Spleen (tissue), 11 donors: ENCODE measurements around the gene KLHDC8A. TPM values are rescaled to one million over a fixed set of nuclear protein-coding genes. Genes with fewer than 3 reads are reported as not detected.

Source experiments
- DNase-seq: peaks from one replicate; pipeline ENCODE4 v3.0.0-alpha.2; 2020
- H3K27ac ChIP-seq, 8 donors: fragments of 200-600 bp; sonication (generic) in 7 of 8; 1 replicate in 4 of 8; 2 replicates in 4 of 8; pipeline versions ENCODE4 v1.5.0 to v1.8.0; 2016 to 2021; ENCODE audit warnings: inconsistent platforms in 4 of 8, mild to moderate bottlenecking in 4 of 8, moderate library complexity in 1 of 8
- H3K27me3 ChIP-seq, 7 donors: fragments of 200-600 bp; sonication (generic) in 6 of 7; replicated peaks in 1 of 7; 1 replicate in 4 of 7; 2 replicates in 3 of 7; pipeline versions ENCODE4 v1.5.0 to v1.8.0; 2016 to 2021; ENCODE audit warnings: inconsistent platforms in 3 of 7, mild to moderate bottlenecking in 1 of 7
- H3K36me3 ChIP-seq, 6 donors: fragments of 200-600 bp; sonication (generic) in 5 of 6; 1 replicate in 4 of 6; 2 replicates in 2 of 6; pipeline versions ENCODE4 v1.5.0 to v1.8.0; 2016 to 2021; ENCODE audit warnings: inconsistent platforms in 2 of 6
- H3K4me1 ChIP-seq, 6 donors: fragments of 200-600 bp; sonication (generic) in 5 of 6; 1 replicate in 3 of 6; 2 replicates in 3 of 6; pipeline versions ENCODE4 v1.5.0 to v1.8.0; 2016 to 2021; ENCODE audit warnings: inconsistent platforms in 3 of 6
- H3K4me3 ChIP-seq, 8 donors: fragments of 200-600 bp; sonication (generic) in 7 of 8; 1 replicate in 4 of 8; 2 replicates in 4 of 8; pipeline versions ENCODE4 v1.5.0 to v1.8.0; 2016 to 2021; ENCODE audit warnings: inconsistent platforms in 4 of 8, mild to moderate bottlenecking in 4 of 8, moderate library complexity in 2 of 8
- H3K9me3 ChIP-seq, 8 donors: fragments of 200-600 bp; sonication (generic) in 7 of 8; 1 replicate in 4 of 8; 2 replicates in 4 of 8; pipeline versions ENCODE4 v1.5.0 to v1.8.0; 2016 to 2021; ENCODE audit warnings: inconsistent platforms in 4 of 8
- CTCF ChIP-seq, 11 experiments: fragments of 200-600 bp in 7 of 11; fragments of 450-650 bp in 4 of 11; sonication (generic) in 4 of 11; IDR thresholded peaks in 8 of 11; conservative IDR thresholded peaks in 3 of 11; 1 replicate in 7 of 11; 2 replicates in 4 of 11; pipeline versions ENCODE4 v1.4.0 to v1.8.0; 2016 to 2021; ENCODE audit warnings: antibody characterized with exemption in 11 of 11, inconsistent platforms in 4 of 11, mild to moderate bottlenecking in 1 of 11
- POLR2A ChIP-seq, 3 donors: fragments of 450-650 bp; IDR thresholded peaks; one replicate each; pipeline ENCODE4 v1.5.1; 2017; ENCODE audit warnings: antibody characterized with exemption in 3 of 3, mild to moderate bottlenecking in 1 of 3
- POLR2AphosphoS5 ChIP-seq, 3 donors: sonication (generic); formaldehyde crosslinking; IDR thresholded peaks; one replicate each; pipeline ENCODE4 v1.5.1; 2017; ENCODE audit warnings: antibody characterized with exemption in 3 of 3
- WGBS, 5 donors: extraction: QIAGEN DNeasy Blood & Tissue Kit in 3 of 5; methylation state at CpG; one replicate each; pipeline versions ENCODE4 v1.1.5 to v1.1.7; 2013 to 2018; 5-methylcytosine and 5-hydroxymethylcytosine counted together
- intact Hi-C: fragments of 100-400 bp; cut with DNase I; formaldehyde crosslinking; loops from one replicate; pipeline ENCODE4 v1.15.0; 2023; ENCODE audit warnings: low total_unique reads
- polyA plus RNA-seq, 3 donors: library from polyadenylated mRNA; stranded (reverse); fragments of 200-250 nt; gene quantifications; one replicate each; pipeline ENCODE4 v1.2.1, GENCODE V29; 2013
- total RNA-seq, 7 donors: library from RNA; depleted of rRNA in 3 of 7; stranded (reverse); fragments of >200 nt in 3 of 7; fragmentation: NEBNext Ultra II Directional in 4 of 7; extraction: Animal tissue kit (Norgen Biotek cat#: 25700) in 4 of 7; gene quantifications; one replicate each; pipeline versions ENCODE4 v1.1.0 to v1.2.1, GENCODE V29; 2016 to 2021
- donor health status: healthy with polysubstance abuse.
- donor health status: DM: no; HTN: no; CAD: no; lungs with moderate emphysema.
- donor health status: DM: no; HTN: no; CAD: no.
- donor health status: Bipolar disorder and iron deficiency.
- donor health status: healthy.
- donor health status: DM: no; HTN: no; CAD: no.
- donor health status: DM: yes; HTN: yes; CAD: no.

The KLHDC8A gene
- total and polyA plus RNA-seq, 10 donors: 0.17 to 2.8 (median 0.48) TPM; not detected in 3

GRCh38 chr1:205328476-205328875, 28.2 kb downstream of the KLHDC8A start:
- Histone ChIP-seq H3K4me1 (peaks cover 6 to 24% (median 13%) of the 10 kb centered on the region in 6 donors), H3K27ac (no peak overlapping the region), H3K27me3 (peaks cover 0 to 12% (median 0%) of the 10 kb centered on the region in 7 donors), H3K36me3 (no peaks in the 10 kb centered on the region), H3K4me3 (no peak overlapping the region), H3K9me3 (no peaks in the 10 kb centered on the region)
- TF ChIP-seq CTCF (IDR thresholded peaks at IDR 0.05 in 8 of 11, conservative IDR thresholded peaks at IDR 0.05 in 3 of 11): no peak
- TF ChIP-seq POLR2A (IDR thresholded peaks at IDR 0.05): no peak
- no peak for TF ChIP-seq POLR2AphosphoS5 (IDR thresholded peaks at IDR 0.05)
- 73 to 88% (median 76%) methylated on average over 4 of the region's 4 CpGs for WGBS, 5 donors
- intact Hi-C loops: no loop called here
- no peak for DNase-seq

- Histone ChIP-seq H3K4me3 (no peak overlapping the region), H3K9me3 (no peaks in the 10 kb centered on the region), H3K36me3 (no peaks in the 10 kb centered on the region), H3K27ac (no peak overlapping the region), H3K4me1 (peaks cover 8 to 34% (median 15%) of the 10 kb centered on the region in 6 donors), H3K27me3 (peaks cover 0 to 12% (median 0%) of the 10 kb centered on the region in 7 donors)
- TF ChIP-seq CTCF (IDR thresholded peaks at IDR 0.05 in 8 of 11, conservative IDR thresholded peaks at IDR 0.05 in 3 of 11) (no peak), POLR2A (IDR thresholded peaks at IDR 0.05) (no peak)
- 66 to 79% (median 70%) methylated on average over 10 to 11 of the region's 11 CpGs for WGBS, 5 donors
- no peak for DNase-seq
- intact Hi-C loops: no loop called here
Measured at GRCh38 chr1:205326812-205327466, 29.8 kb downstream of the KLHDC8A start.

- Histone ChIP-seq H3K4me3 (no peak overlapping the region), H3K36me3 (no peaks in the 10 kb centered on the region), H3K4me1 (peaks cover 9 to 44% (median 28%) of the 10 kb centered on the region in 6 donors), H3K9me3 (no peaks in the 10 kb centered on the region), H3K27me3 (peaks cover 0 to 12% (median 0%) of the 10 kb centered on the region in 7 donors), H3K27ac (peak overlapping the region in 2 of 8 donors; percentile 23 to 45)
- TF ChIP-seq POLR2AphosphoS5 (IDR thresholded peaks at IDR 0.05) (peak in 1 of 3 donors; percentile 35), CTCF (IDR thresholded peaks at IDR 0.05 in 8 of 11, conservative IDR thresholded peaks at IDR 0.05 in 3 of 11) (peak; percentile 62 to 93 (median 83)), POLR2A (IDR thresholded peaks at IDR 0.05) (no peak)
- DNase-seq: no peak
- 32 to 39% (median 35%) methylated on average over 6 of the region's 6 CpGs for WGBS, 5 donors
- intact Hi-C loops: loop anchor here (2.0 kb wide), 1 partner anchor 53 kb away; no protein-coding TSS in a partner anchor
Measured at GRCh38 chr1:205325334-205325884, 31.3 kb downstream of the KLHDC8A start.

GRCh38 chr1:205324781-205325180, 31.9 kb downstream of the KLHDC8A start:
- Histone ChIP-seq H3K36me3 (no peaks in the 10 kb centered on the region), H3K27me3 (peaks cover 0 to 12% (median 0%) of the 10 kb centered on the region in 7 donors), H3K4me3 (no peak overlapping the region), H3K9me3 (no peaks in the 10 kb centered on the region), H3K27ac (peak overlapping the region in 2 of 8 donors; percentile 23 to 45), H3K4me1 (peaks cover 9 to 50% (median 32%) of the 10 kb centered on the region in 6 donors)
- 32 to 68% (median 52%) methylated on average over 6 of the region's 6 CpGs for WGBS, 5 donors
- intact Hi-C loops: loop anchor here (2.0 kb wide), 1 partner anchor 52 kb away; no protein-coding TSS in a partner anchor
- TF ChIP-seq POLR2AphosphoS5 (IDR thresholded peaks at IDR 0.05) (no peak), CTCF (IDR thresholded peaks at IDR 0.05 in 8 of 11, conservative IDR thresholded peaks at IDR 0.05 in 3 of 11) (no peak), POLR2A (IDR thresholded peaks at IDR 0.05) (no peak)
- no peak for DNase-seq
